ENCODE data around the gene TRAM2. TPM values are rescaled to one million over a fixed set of nuclear protein-coding genes. Genes with fewer than 3 reads are reported as not detected.

Gene TRAM2
- total RNA-seq, 1 donor from 2014 or later: 2.1 TPM

DNA sequence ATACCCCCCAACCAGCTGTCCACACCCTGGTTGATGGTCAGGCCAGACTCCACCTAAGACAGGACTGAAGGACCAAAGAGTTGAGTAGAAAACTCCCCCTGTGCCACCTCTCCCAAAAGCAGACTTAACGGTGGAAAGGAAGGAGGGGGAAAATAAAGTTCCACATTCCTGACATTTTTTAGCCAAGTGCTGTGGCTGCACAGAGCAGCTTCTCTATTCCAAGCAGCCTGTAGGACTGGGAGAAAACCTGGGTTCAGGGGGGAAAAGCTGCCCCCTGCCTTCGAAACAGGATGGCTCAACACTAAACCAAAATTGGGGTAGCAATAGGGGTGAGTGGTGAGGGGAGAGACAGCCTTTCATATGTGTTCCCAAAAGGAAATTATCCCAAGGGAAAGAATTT, 3.6 kb downstream of the TRAM2 start:
- Mint-ChIP-seq H3K9me3 (no peaks in the 10 kb centered on the region), H3K4me1 (ENCODE audit: low read depth) (peaks cover 39% of the 10 kb centered on the region), H3K27me3 (ENCODE audit: insufficient read depth) (peaks cover 3% of the 10 kb centered on the region), H3K36me3 (ENCODE audit: low read depth) (peaks cover 2% of the 10 kb centered on the region), H3K4me3 (no peak overlapping the region), H3K27ac (no peak overlapping the region)
- intact Hi-C loops (cut with micrococcal nuclease): no loop called here
- DNase-seq (ENCODE audit: low spot score): no peak

DNA sequence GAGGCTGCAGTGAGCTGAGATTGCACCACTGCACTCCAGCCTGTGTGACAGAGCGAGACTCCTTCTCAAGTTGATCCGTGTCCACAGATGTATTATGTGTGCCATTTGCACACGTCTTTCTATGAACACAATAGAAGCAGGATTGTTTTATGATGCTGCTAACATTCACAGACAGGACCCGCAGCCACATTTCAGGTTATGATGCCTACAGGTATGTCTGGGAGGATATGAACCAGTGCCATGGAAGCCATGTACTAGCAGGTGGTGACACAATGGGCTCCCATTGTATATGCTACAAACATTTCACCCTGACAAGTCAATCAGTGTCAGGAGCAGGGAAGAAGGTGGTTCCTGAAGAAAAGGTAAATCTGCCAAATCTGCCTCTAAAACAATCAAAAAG, 4.3 kb downstream of the TRAM2 start:
- Mint-ChIP-seq H3K9me3 (no peaks in the 10 kb centered on the region), H3K4me3 (no peak overlapping the region), H3K4me1 (ENCODE audit: low read depth) (peaks cover 39% of the 10 kb centered on the region), H3K36me3 (ENCODE audit: low read depth) (peaks cover 2% of the 10 kb centered on the region), H3K27ac (no peak overlapping the region), H3K27me3 (ENCODE audit: insufficient read depth) (peaks cover 3% of the 10 kb centered on the region)
- intact Hi-C loops (cut with micrococcal nuclease): no loop called here
- DNase-seq (ENCODE audit: low spot score): no peak

DNA sequence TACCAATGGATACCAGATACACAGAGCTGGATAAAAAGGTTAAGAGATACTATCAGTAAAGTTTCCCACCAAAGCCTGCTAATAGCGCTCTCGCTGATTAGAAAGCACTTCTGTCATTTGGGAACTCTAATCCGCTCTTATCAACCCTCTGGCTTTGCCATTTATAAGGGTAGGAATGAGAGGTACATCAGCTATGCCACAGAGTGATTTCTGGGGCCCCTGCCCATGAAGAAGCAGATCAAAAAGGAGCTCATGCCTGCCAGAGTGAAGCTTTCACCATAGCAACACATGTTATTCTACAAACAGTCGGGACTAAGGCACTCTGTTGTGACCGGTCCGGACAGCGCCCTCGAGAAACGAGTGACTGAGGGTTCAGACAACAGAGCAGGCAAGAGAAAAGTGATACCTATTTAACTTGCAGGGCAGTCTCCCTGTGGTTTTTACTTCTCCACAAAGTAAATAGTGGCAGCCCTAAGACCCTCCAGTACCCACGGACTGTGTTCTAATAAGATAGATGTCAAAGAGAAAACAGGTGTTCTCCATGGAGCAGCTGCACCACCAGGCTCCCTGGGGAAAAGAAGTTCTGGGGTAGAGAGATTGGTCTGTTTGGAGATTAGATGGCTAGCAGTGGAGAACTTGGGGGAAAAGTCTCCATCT, 5.6 kb downstream of the TRAM2 start:
- Mint-ChIP-seq H3K4me3 (no peak overlapping the region), H3K27ac (no peak overlapping the region), H3K36me3 (ENCODE audit: low read depth) (peaks cover 2% of the 10 kb centered on the region), H3K4me1 (ENCODE audit: low read depth) (peaks cover 42% of the 10 kb centered on the region), H3K27me3 (ENCODE audit: insufficient read depth) (peaks cover 3% of the 10 kb centered on the region), H3K9me3 (no peaks in the 10 kb centered on the region)
- intact Hi-C loops (cut with micrococcal nuclease): no loop called here
- DNase-seq (ENCODE audit: low spot score): no peak

DNA sequence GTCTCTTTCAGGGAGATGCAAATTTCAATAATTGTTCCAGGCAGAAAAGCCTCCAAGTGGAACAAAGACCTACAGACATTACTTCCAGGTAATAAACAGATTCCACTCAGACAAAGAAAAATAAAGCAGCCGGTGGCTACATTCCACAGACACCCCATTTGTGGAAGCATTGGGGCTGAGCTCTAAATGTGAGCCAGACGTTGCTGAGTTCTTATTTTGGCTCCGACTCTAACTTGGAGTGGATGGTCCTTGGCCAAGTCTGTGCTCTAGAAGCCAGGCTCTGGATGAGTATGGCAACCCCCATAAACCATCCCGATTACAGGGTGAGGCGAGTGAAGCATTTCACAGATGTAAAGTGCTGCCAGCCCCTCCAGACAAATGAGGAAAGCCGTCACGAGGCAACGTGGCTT, 6.6 kb downstream of the TRAM2 start:
- Mint-ChIP-seq H3K36me3 (ENCODE audit: low read depth) (peaks cover 2% of the 10 kb centered on the region), H3K27ac (no peak overlapping the region), H3K9me3 (no peaks in the 10 kb centered on the region), H3K4me3 (no peak overlapping the region), H3K4me1 (ENCODE audit: low read depth) (peaks cover 35% of the 10 kb centered on the region), H3K27me3 (ENCODE audit: insufficient read depth) (no peaks in the 10 kb centered on the region)
- DNase-seq (ENCODE audit: low spot score): no peak
- intact Hi-C loops (cut with micrococcal nuclease): no loop called here

DNA sequence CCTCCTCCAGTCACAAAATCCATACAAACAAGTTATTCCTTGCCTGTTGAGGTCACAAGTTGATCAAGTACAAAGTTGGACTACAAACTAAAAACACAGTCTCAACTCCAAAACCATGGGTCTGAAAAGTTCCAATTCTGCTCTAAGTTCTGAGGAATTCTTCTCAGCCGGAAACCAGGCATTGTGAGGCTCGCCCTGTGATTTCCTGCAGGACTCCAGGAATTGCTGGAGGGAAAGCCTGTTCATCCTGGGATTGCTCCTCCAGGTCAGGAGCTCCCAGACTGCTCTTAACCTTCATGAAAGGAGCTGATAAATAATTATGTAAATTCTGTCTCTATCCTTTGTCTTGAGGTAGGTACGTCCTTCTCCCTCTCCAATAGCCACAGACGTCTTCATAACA, 8.5 kb downstream of the TRAM2 start:
- peaks cover 18% of the 10 kb centered on the region for H3K4me1 Mint-ChIP-seq (ENCODE audit: low read depth)
- no peak overlapping the region for H3K4me3 Mint-ChIP-seq
- DNase-seq (ENCODE audit: low spot score): no peak
- no peaks in the 10 kb centered on the region for H3K9me3 Mint-ChIP-seq
- H3K27me3 Mint-ChIP-seq (ENCODE audit: insufficient read depth): peaks cover 2% of the 10 kb centered on the region
- H3K36me3 Mint-ChIP-seq (ENCODE audit: low read depth): no peaks in the 10 kb centered on the region
- H3K27ac Mint-ChIP-seq: no peak overlapping the region
- intact Hi-C loops (cut with micrococcal nuclease): no loop called here

DNA sequence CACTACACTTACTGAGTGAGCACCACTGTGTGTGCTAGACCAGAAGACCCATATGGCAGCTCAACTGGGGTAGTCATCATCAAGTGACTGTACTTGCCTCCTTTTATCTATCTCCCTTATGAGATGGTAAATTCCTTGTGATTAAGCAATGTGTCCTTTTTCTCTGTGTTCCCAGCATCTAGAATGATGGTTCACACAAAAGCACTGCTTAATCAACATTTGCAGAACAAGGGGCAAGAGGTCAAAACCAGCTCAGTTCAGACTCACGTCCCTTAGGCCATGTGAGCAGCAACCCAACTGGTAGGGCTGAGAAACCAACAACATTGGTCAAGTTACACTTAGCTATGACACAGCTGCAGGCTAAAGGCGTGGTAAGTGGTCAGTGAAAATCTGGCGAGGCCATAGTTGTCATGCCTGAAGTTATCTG, 10.0 kb downstream of the TRAM2 start:
- no peak for DNase-seq (ENCODE audit: low spot score)
- H3K27me3 Mint-ChIP-seq (ENCODE audit: insufficient read depth): peaks cover 10% of the 10 kb centered on the region
- no peak overlapping the region for H3K4me3 Mint-ChIP-seq
- intact Hi-C loops (cut with micrococcal nuclease): no loop called here
- H3K27ac Mint-ChIP-seq: no peak overlapping the region
- peaks cover 9% of the 10 kb centered on the region for H3K4me1 Mint-ChIP-seq (ENCODE audit: low read depth)
- no peaks in the 10 kb centered on the region for H3K9me3 Mint-ChIP-seq
- H3K36me3 Mint-ChIP-seq (ENCODE audit: low read depth): no peaks in the 10 kb centered on the region

DNA sequence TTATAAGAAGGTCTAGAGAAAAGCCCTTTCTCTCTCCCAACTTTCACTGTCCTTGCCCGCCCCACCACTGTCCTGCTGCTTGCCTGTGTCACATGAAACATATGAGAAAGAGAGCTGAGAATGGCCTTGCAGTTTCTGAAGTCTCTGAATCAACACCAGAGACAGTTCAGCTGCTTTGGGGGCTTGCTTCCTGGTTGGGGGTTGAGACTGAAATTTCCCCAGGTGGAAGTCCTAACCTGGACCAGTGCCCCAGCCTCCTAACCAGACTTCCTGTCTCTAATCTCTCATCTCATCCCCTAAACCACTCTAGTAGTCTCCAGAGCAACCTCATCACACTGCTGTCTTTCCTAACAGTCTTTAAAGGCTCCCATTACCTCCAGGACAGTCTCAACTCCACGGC, 10.7 kb downstream of the TRAM2 start:
- Mint-ChIP-seq H3K27ac (no peak overlapping the region), H3K9me3 (no peaks in the 10 kb centered on the region), H3K27me3 (ENCODE audit: insufficient read depth) (peaks cover 10% of the 10 kb centered on the region), H3K36me3 (ENCODE audit: low read depth) (no peaks in the 10 kb centered on the region), H3K4me1 (ENCODE audit: low read depth) (peaks cover 9% of the 10 kb centered on the region), H3K4me3 (no peak overlapping the region)
- DNase-seq (ENCODE audit: low spot score): no peak
- intact Hi-C loops (cut with micrococcal nuclease): no loop called here

DNA sequence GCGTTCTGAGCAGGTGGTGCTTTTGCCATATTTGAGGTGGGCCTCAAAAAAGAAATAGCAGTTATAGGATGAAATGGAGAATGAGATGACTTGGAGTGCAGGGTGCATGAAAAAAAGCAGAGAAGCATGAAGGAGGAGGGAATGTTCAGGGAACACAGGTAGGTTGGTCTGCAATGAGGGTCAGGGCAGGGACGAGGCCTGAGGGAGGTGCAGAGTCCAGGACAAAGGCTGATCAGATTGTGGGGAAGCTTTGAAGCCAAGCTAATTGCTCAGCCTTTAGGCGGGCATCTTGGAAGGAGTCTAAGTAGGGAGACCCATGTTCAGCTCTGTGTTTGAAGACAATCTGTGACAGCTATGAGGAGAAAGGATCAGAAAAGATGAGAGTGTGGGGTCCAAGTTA, 12.0 kb downstream of the TRAM2 start:
- Mint-ChIP-seq H3K36me3 (ENCODE audit: low read depth) (no peaks in the 10 kb centered on the region), H3K4me1 (ENCODE audit: low read depth) (peaks cover 9% of the 10 kb centered on the region), H3K4me3 (no peak overlapping the region), H3K27me3 (ENCODE audit: insufficient read depth) (peaks cover 10% of the 10 kb centered on the region), H3K9me3 (no peaks in the 10 kb centered on the region), H3K27ac (no peak overlapping the region)
- intact Hi-C loops (cut with micrococcal nuclease): no loop called here
- DNase-seq (ENCODE audit: low spot score): no peak

DNA sequence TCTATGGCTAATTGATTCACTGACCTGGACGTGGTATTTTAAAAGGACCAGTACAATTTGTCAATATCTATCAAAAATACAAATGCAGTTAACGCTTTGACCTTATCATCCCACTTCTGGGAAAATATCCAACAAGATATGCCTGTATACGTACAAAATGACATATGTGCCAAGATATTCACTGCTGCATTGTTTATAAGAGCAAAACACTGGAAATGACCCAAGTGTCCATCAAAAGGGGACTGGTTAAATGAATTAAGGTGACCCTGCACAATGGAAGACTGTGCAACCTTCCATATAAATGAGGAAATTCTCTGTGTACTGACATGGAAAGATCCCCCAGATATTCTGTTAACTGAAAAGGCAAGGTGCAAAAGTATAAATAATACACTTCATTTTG, 13.9 kb downstream of the TRAM2 start:
- no peak for DNase-seq (ENCODE audit: low spot score)
- H3K27ac Mint-ChIP-seq: no peak overlapping the region
- intact Hi-C loops (cut with micrococcal nuclease): no loop called here
- peaks cover 9% of the 10 kb centered on the region for H3K4me1 Mint-ChIP-seq (ENCODE audit: low read depth)
- H3K9me3 Mint-ChIP-seq: no peaks in the 10 kb centered on the region
- no peaks in the 10 kb centered on the region for H3K36me3 Mint-ChIP-seq (ENCODE audit: low read depth)
- peaks cover 10% of the 10 kb centered on the region for H3K27me3 Mint-ChIP-seq (ENCODE audit: insufficient read depth)
- no peak overlapping the region for H3K4me3 Mint-ChIP-seq

DNA sequence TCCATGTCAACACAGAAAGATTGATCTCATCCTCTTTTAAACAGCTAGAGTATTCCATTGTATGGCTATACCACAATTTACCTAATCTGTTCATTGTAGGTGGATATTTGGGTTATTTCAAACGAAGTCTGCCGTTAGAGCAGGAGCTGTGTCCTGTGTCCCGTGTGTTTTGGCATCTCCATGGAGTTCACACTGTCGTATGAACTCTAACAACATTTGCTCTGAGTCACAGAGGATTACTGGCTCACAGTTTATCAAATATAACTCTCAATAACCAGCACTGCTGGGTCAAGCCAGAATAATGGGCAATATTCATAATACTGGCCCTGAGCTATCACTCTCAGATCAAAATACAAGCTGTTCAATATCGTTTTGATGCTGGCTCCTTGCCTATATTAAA, 16.4 kb downstream of the TRAM2 start:
- Mint-ChIP-seq H3K27ac (no peak overlapping the region), H3K36me3 (ENCODE audit: low read depth) (no peaks in the 10 kb centered on the region), H3K4me1 (ENCODE audit: low read depth) (no peaks in the 10 kb centered on the region), H3K9me3 (no peaks in the 10 kb centered on the region), H3K4me3 (no peak overlapping the region), H3K27me3 (ENCODE audit: insufficient read depth) (peaks cover 10% of the 10 kb centered on the region)
- intact Hi-C loops (cut with micrococcal nuclease): no loop called here
- no peak for DNase-seq (ENCODE audit: low spot score)

DNA sequence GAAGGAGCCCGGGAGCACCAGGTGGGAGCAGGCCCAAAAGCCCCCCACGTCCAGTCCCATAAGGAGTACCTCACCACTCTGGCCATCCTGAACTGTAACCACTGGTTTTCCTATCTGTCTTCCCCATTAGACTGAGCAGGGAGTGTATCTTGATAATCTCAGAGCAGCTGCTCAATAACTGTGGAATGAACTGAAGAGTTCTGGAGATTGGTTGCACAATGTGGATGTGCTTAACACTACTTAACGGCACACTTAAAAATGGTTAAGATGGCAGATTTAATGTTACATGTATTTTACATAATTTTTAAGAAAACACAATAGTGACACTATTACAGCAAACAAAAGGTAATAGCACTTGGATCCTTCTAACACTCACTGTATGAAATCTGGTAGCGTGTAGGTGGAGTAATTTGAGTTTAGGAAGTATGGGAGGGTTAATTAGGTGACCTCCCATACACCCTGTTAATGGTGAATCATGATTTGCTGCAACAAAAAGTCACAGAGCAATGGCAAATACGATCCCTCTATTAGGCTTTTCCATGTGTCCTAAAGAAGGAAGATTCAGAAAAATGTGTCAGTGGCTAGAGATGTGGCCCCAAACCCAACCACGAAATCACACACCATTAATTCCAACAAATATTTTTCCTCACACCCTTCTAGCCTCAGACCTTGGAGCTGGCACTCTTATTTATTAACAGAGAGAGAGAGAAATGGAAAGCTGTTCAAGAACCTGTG, 18.4 kb downstream of the TRAM2 start:
- Mint-ChIP-seq H3K27ac (no peak overlapping the region), H3K36me3 (ENCODE audit: low read depth) (peaks cover under 1% of the 10 kb centered on the region), H3K4me1 (ENCODE audit: low read depth) (no peaks in the 10 kb centered on the region), H3K9me3 (no peaks in the 10 kb centered on the region), H3K4me3 (no peak overlapping the region), H3K27me3 (ENCODE audit: insufficient read depth) (peaks cover 8% of the 10 kb centered on the region)
- no peak for DNase-seq (ENCODE audit: low spot score)
- intact Hi-C loops (cut with micrococcal nuclease): no loop called here

DNA sequence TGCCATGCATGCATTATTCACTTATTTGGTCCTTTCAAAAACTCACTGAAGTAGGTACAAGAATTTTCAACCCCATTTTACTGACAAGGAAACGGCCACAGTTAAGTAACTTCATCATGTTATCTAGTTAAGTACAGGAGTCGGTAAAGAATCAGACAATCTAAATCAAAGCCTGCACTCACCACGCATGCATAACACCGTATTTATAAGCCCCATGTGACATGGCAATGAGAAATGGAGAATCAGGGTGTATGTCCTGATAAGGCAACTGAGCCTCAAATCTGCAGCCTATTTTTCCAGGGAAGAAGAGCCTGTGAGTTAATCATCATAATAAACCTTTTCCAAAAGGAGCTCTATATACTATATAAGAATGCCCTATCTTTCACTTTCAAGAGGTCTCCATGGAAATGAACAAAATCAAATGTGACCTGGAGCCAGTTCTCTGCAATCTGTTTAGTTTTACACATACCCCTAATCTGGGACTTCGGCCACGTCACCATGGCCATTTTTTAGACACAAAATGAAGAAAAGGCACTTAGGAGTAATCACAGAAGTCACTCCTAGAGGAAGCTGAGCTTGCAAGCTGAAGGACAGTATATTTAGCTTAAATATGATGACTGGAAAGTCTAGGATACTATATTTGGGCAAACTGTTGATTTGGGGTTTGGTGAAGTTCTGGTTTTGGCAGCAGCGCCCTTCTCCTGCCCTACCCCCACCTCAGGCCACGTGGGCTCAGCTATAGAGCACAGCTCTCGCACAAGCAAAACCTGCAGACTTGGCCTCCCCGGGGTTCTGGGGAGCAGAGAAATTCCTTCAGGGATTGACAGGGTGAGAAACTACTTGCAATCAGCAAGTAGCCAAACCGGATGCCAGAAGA, 19.2 kb downstream of the TRAM2 start:
- no peaks in the 10 kb centered on the region for H3K4me1 Mint-ChIP-seq (ENCODE audit: low read depth)
- intact Hi-C loops (cut with micrococcal nuclease): no loop called here
- H3K36me3 Mint-ChIP-seq (ENCODE audit: low read depth): peaks cover 2% of the 10 kb centered on the region
- no peaks in the 10 kb centered on the region for H3K9me3 Mint-ChIP-seq
- peaks cover 3% of the 10 kb centered on the region for H3K27me3 Mint-ChIP-seq (ENCODE audit: insufficient read depth)
- DNase-seq (ENCODE audit: low spot score): no peak
- no peak overlapping the region for H3K4me3 Mint-ChIP-seq
- H3K27ac Mint-ChIP-seq: no peak overlapping the region

Measured in activated T-helper 1 cell treated with anti-CD3 and anti-CD28 coated beads, Interleukin-12 subunit alpha, Interleukin-12 subunit beta, Interleukin-2, Interleukin-4 antibody, amounts not matched to agents 30 ng/mL and 10 ng/mL and 1 ng/mL, durations not matched to agents 14 hours and 24 hours and 36 hours (primary cell).